Measurements from ENCODE around the gene TLR7.

TLR7 gene

DNA sequence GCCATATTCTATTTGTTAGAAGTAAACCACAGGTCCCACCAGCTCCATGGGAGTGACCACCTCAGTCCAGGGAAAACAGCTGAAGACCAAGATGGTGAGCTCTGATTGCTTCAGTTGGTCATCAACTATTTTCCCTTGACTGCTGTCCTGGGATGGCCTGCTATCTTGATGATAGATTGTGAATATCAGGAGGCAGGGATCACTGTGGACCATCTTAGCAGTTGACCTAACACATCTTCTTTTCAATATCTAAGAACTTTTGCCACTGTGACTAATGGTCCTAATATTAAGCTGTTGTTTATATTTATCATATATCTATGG, 55.7 kb downstream of the TLR7 start:
- DNase-seq (ENCODE audit: insufficient read length, low spot score) (no peak), FAIRE-seq (no peak)

DNA sequence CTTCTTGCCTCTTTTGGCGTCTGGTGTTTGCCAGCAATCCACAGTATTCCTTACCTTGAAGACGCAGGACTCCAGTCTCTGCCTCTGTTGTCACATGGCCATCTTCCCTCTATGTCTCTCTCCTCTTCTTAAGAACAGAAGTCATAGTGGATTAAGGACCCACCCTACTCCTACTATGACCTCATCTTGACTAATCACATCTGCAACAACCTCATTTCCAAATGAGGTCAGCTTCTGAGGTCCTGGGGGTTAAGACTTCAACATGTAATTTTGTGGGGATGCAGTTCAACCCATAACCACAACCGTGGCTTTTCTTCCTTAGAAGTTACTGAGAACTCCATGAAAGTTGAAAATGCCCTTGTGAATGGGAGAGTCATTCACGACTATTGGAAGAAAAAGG, 62.8 kb downstream of the TLR7 start:
- no peak for FAIRE-seq
- no peak for DNase-seq (ENCODE audit: insufficient read length, low spot score)

DNA sequence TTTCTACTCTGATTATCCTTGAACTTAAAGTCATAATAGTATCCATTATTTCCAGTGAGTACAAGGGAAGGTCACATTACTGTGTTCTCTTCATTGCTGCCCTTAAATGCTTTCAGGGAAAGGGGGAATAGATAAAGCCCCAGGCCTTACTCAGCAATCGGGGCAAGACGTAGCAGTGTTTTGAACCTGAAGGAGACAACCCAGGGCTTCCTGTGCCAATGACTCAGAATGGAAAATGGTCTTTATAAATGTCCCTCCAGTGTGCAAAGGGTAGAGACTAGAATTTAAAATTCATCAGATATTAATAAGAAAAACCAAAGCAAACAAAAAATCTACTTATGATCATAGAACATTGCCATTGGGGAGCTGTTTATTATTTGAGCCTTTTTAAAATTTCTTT, 63.3 kb downstream of the TLR7 start:
- no peak for DNase-seq (ENCODE audit: insufficient read length, low spot score)
- no peak for FAIRE-seq

DNA sequence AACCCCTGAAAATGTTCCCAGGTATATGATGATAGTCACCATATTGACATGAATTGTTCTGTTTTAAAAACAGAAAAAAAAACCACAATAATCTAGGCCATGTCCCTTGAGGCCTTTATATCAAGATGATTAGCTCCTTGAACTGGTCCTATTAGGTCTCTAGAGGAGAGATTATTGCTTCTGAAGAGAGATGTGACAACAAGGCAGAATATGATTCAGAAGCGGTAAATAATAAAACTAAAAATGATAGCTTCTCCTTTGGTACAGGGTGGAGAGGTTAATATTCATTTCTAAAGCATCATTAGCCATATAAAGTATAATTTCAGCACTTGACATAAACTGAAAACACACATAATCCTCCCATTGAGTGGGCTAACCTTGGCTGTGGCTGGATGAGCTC, 65.4 kb downstream of the TLR7 start:
- no peak for DNase-seq (ENCODE audit: insufficient read length, low spot score)
- FAIRE-seq = no peak

DNA sequence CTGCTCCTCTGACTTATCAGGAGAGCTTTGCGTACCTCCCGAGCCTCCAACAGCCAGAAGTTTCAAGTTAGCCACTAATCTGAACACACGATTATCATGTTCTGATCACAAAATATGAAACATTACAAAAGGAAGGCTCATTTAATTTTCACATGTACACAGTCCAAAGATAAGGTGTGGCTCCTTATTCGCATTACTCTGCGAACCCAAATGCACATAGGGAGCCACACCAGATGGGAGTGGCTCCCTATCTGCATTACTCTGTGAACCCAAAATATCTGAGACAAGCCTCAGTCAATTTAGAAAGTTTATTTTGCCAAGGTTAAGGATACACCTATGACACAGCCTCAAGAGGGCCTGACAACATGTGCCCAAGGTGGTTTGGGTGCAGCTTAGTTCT, 68.0 kb downstream of the TLR7 start:
- FAIRE-seq (no peak), DNase-seq (ENCODE audit: insufficient read length, low spot score) (no peak)

DNA sequence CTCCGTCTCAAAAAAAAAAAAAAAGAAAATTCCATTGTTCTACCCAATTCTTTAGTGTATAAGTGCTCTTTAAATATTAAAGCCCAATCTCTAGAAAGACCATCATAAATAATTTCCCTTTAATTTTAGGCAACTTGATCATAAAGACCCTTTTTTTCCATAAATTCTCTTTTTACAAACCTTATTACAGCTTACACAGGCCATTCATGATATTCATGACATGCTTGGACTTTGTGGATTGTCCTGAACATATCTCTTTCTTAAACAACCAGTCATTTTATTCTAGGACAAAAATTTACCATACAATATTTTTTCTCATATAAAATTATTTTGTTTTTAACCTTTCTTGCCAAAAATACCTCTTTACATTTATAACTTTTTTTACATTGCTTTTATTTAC, 70.1 kb downstream of the TLR7 start:
- no peak for DNase-seq (ENCODE audit: insufficient read length, low spot score)
- FAIRE-seq = no peak

Measured in HTR-8/SVneo (cell line).